GM21447 (cell line): Measurements from ENCODE around the gene TNP1.

Experiments used
- ATAC-seq: cut with Tn5 transposase; IDR thresholded peaks from one replicate; pipeline ENCODE4 v1.9.1; 2021; ENCODE audit not compliant: unreplicated experiment

Gene TNP1

DNA sequence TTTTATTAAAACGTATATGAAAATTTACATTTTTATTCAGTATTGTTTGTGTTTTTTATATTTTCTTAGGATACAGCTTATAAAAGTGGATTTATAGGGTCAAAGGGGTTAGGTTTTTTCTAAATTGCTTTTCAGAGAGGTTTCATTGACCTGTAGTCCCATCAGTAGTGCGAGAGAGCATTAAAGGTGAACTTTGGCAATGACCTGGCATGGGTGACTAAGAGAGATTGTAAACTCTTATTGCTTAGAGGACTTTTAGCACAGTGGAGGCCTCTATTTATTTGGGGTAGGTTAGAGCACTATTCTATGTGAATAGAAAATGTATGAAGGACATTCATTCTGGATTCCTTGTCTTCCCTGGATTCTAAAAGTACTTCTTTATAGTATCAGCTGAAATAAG, 16.0 kb upstream of the TNP1 start:
- ATAC-seq: no peak

DNA sequence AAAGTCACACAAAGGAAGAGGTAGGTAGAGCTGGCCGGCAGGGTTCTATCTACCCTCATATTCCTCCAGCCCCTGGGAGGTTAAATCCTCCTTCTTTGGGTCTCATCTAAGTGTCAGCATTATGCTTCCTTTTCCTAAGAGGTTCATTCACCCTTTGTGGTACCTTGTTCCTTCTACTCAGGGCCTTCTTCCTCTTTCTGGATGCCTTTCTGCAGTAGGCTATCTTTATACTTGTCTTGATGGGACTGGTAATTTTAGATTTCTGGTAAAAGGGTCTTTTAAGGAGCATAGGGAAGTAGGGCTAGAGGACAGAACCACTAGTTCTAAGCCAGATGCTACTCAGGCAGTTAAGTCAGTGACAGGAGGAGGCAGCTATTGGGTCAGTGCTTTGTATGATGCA, 13.7 kb upstream of the TNP1 start:
- ATAC-seq: no peak

- no peak for ATAC-seq
Observed at GRCh38 chr2:216872624-216873023, 12.8 kb upstream of the TNP1 start.

GRCh38 chr2:216872040-216872439, 12.2 kb upstream of the TNP1 start:
- ATAC-seq: no peak

DNA sequence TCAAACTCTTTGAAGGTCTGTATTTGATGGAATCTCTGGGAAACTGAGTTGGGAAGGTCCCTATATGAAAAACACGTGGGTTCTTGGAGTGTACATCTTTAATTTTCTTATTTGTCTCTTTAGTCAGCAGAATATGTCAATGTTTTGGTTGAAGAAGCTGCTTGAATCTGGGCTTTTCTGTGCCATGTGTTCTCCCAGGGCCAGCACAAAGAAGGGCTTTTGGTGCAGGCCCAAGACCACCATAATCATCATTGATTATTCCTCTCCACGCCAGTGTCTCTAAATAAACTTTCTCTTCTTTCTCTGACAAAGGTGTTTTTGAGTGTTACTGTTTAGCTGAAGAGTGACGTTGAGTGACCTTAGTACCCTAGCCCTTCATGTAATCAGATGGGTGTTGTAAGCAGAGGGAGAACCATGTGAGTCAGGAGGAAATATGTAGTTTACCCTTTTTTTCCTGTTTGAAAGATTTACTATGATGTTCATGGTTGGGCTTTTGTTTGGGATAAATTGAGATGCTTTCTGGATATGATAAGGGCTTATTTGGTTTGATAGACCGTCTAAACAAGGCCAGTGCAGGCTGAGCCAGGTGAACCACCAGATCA, 11.6 kb upstream of the TNP1 start:
- no peak for ATAC-seq

GRCh38 chr2:216870508-216871332, 10.9 kb upstream of the TNP1 start:
- no peak for ATAC-seq

DNA sequence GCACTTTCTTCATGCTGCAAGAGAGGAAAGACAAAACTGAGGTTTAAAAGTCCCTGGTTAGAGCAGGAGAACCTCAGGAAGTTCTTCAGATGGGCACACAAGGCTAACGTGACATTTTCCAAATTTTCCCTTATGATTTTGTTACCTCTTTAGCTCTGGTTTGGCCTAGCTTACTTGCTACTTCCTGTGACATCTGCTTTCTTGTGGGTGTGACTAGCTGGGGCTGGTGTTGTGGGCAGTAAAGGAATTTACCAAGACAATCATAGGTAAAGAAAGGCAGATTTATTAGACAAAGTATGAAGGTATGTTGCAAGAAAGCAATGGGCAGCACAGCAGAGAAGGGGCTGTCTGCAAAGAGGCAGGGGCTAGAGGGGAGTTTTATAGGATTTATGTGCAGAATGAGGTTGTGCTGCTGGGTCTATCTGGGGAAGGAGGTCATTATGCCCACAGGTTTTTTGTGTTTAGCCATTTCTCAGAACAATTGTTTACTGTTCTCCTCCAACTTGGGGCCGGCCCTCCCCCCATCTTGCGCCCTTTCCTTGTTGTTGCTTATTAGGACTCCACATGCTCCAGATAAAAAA, 6.7 kb upstream of the TNP1 start:
- ATAC-seq: no peak

DNA sequence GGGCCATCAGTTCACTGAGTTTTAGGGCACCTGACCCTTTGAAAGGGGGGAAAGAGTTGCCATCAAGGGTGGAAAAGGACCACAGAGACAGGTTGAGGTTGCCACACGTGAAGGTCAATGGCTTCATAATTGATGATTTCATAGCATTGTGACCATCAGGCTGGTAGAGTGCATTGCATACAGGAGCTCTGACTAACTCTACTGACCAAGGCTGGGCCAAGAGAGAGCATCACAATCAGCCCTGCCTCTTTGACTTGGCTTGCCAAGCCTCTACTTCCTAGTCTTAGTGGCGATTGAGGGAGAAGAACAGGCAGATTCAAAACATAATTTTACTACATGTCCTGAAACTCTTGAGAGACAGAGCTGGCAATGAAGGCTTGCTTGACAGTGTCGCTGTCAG, 5.8 kb upstream of the TNP1 start:
- no peak for ATAC-seq

DNA sequence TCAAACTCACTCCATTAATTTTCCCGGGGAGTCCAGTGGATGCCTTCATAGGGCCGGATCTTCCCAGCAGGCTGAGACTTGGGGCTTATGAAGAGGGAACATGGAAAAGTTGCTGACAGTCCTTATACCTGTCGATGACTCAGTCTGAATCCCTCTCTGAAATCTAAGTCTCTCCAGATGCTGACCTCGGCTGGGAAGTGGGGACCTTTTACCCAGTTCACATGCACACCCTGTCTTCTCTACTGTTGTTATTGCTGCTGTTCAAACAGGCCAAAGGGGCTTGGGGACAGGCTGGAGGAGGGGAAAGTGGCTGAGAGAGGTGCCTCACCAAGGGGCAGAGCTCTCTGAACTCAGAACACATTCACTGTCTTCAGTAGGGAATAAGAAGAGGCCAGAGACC, 4.1 kb upstream of the TNP1 start:
- no peak for ATAC-seq

- no peak for ATAC-seq
Observed at GRCh38 chr2:216862628-216863398, 2.9 kb upstream of the TNP1 start.

GRCh38 chr2:216860426-216861137, 718 bp upstream of the TNP1 start:
- ATAC-seq: no peak

DNA sequence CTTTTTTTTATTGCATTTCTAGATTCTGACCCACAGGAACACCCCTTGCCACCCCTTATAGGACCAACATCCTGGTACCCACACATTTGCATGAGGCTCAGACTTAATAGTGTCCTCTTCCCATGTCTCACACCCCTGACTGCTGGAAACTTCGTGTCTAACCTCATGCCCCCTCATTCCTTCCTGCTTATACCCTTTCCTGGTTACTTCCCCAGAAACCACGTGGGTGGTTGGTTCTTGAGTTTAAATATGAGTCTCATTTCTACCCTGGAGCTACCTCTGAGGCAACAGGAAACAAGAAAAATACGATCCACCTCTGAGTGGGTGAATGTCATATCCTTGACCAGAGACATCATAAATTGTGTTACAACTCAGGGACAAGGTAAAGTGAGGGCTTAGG, 1.6 kb downstream of the TNP1 start:
- no peak for ATAC-seq

GRCh38 chr2:216857131-216857550, 2.7 kb downstream of the TNP1 start:
- no peak for ATAC-seq

- ATAC-seq: no peak
Observed at GRCh38 chr2:216856406-216857065, 3.3 kb downstream of the TNP1 start.

DNA sequence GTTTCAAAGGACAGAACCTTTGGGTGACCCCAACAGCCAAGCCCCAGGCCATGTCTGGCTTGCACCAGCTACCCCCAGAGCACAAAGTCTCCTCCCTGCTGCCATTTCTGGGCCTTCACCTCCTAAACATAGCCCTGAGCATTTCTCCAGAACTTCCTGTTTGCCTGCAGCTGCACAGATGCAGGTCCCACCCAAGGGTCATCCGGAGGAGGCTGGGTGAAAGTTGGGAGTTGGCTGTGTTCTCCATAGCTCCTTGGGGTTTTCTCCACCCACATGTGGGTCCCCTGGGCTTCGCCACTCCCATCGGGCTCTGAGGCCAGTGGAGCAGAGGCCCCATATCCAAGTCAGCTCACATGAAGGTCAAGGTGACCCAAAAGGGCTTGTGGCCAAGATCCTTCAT, 4.3 kb downstream of the TNP1 start:
- no peak for ATAC-seq

DNA sequence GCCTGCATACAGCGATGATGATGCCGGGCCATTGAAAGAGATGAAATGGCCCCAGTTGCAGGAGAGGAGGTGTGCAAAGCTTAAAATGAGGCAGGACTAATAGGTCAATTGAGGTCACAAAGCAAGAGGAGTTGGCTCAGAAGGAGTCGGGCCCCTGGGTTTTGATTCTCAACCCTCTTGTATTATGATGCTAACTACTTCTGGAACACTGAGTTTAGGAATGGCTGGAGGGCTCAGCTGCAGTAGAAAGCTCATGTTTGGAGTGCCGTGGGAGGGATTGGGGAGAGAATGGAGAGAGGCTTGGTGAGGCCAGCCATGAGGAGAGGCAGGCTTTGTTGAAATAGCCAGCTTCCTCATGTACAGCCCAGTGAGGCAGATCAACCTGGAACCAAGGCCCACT, 4.8 kb downstream of the TNP1 start:
- no peak for ATAC-seq

- ATAC-seq: no peak
Observed at GRCh38 chr2:216851486-216852090, 8.3 kb downstream of the TNP1 start.

DNA sequence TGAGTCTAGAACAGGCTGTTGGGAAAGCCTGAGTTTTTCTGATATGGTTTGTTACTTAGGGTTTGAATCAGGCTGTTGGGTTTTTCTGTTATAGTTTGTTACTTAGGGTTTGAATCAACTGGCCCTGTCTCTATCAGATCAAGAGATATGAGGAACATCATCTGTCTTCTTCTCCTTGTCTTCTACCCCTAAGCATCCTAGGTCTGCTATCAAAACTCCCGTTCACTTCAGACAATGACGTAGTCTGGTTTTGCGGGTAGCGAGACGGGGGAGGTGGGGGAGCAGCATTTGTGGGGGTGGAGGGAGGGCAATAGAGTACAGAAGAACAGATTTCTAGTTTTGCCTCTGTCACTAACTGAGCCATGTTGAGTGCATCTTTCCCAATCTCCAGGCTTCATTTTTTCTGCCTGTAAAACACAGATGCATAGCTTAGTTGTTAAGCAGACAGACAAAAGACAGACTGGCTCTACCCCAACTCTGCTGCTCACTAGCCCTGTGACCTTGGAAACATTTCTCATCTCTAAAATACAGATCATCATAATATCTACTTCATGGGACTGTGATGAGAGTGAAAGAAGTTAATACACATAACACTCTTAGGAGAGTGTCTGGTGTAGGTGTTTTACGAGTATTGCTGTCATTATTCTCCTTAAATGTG, 9.1 kb downstream of the TNP1 start:
- ATAC-seq: no peak

GRCh38 chr2:216849987-216850386, 9.9 kb downstream of the TNP1 start:
- no peak for ATAC-seq

- ATAC-seq: no peak
Observed at GRCh38 chr2:216845426-216845825, 14.4 kb downstream of the TNP1 start.
